GM13977 (cell line): ENCODE data around the gene SLC4A2.
"Not testable (repeated sequence)": the region's sequence is repeated elsewhere in the genome, so short reads cannot be mapped to it uniquely, and the experiment has no call there.

Experiments
- DNase-seq: peaks from one replicate; pipeline ENCODE4 v3.0.0; 2012; ENCODE audit warnings: low spot score
- CTCF ChIP-seq: IDR thresholded peaks from 2 replicates; pipeline ENCODE4 v1.5.1; 2012; ENCODE audit warnings: mild to moderate bottlenecking, control low read depth; ENCODE audit not compliant: insufficient read depth; ENCODE audit errors: extremely low read depth, missing control alignments
- in situ Hi-C: fragments of 300-500 bp; cut with MboI; formaldehyde crosslinking; loops from one replicate; pipeline ENCODE4 v1.12.0; 2022; ENCODE audit warnings: low sequenced_read_pairs, low pct_unique_long_range_greater_than_20kb, mixed read lengths, inconsistent platforms; ENCODE audit not compliant: unreplicated experiment

SLC4A2 gene

GRCh38 chr7:151059367-151060112 is at the start of gene SLC4A2:
Gene SLC4A2 (plus strand): TSS chr7:151059589. CDS start chr7:151061988, 2,399 bp downstream.
- in situ Hi-C loops = no loop called here
- peak; percentile 59 for TF ChIP-seq CTCF
- peak; percentile 96 for DNase-seq

GRCh38 chr7:151010037-151010306 is 49.4 kb upstream of the SLC4A2 start:
- in situ Hi-C loops = no loop called here
- TF ChIP-seq CTCF = no peak
- no peak for DNase-seq

GRCh38 chr7:151010307-151011096 is 48.9 kb upstream of the SLC4A2 start:
- in situ Hi-C loops = no loop called here
- no peak for DNase-seq

GRCh38 chr7:151011097-151011409 is 48.3 kb upstream of the SLC4A2 start:
- no peak for TF ChIP-seq CTCF
- in situ Hi-C loops = no loop called here
- DNase-seq = no peak

More at GRCh38 chr7:151010307-151011096, 48.9 kb upstream of the SLC4A2 start:
- no peak for TF ChIP-seq CTCF

GRCh38 chr7:151011616-151012015 is 47.8 kb upstream of the SLC4A2 start:
- DNase-seq = not testable (repeated sequence)

GRCh38 chr7:151012031-151012692 is 47.2 kb upstream of the SLC4A2 start:
- no peak for TF ChIP-seq CTCF
- DNase-seq = no peak
- in situ Hi-C loops = no loop called here

More at GRCh38 chr7:151011616-151012015, 47.8 kb upstream of the SLC4A2 start:
- in situ Hi-C loops = not testable (repeated sequence)

GRCh38 chr7:151012911-151013347 is 46.5 kb upstream of the SLC4A2 start:
- in situ Hi-C loops = no loop called here
- TF ChIP-seq CTCF = peak; percentile 30
- DNase-seq = no peak
